Nephron (organoid): ENCODE results near the gene NRP1.

Experiments used
- H3K27ac Mint-ChIP-seq, 3 experiments: 2 replicates each; pipeline ENCODE4 v1.8.0; 2020; ENCODE audit warnings: mixed read lengths in 3 of 3, mild to moderate bottlenecking in 2 of 3, moderate library complexity in 1 of 3
- H3K27me3 Mint-ChIP-seq: 2 replicates; pipeline ENCODE4 v1.8.0; 2021; ENCODE audit warnings: low read depth, mild to moderate bottlenecking, moderate library complexity, mixed read lengths
- H3K36me3 Mint-ChIP-seq: 2 replicates; pipeline ENCODE4 v1.8.0; 2020; ENCODE audit warnings: low read depth, mixed read lengths
- H3K4me1 Mint-ChIP-seq: 2 replicates; pipeline ENCODE4 v1.8.0; 2020; ENCODE audit warnings: mixed read lengths
- H3K4me3 Mint-ChIP-seq, 3 experiments: 2 replicates each; pipeline ENCODE4 v1.8.0; 2020; ENCODE audit warnings: mild to moderate bottlenecking in 3 of 3, mixed read lengths in 3 of 3, moderate library complexity in 2 of 3
- H3K9me3 Mint-ChIP-seq: 2 replicates; pipeline ENCODE4 v1.8.0; 2020; ENCODE audit warnings: mixed read lengths
- CTCF ChIP-seq, 3 experiments: fragments of 200-600 bp; sonication (generic); IDR thresholded peaks; one replicate each; pipeline ENCODE4 v1.5.0; 2021; ENCODE audit warnings: antibody characterized with exemption in 3 of 3; ENCODE audit not compliant: unreplicated experiment in 3 of 3

The NRP1 gene

GRCh38 chr10:33365871-33366411 lies 31.5 kb upstream of the NRP1 start:
- H3K27ac Mint-ChIP-seq: no peak overlapping the region
- peaks cover 3% of the 10 kb centered on the region for H3K27me3 Mint-ChIP-seq
- TF ChIP-seq CTCF (IDR thresholded peaks at IDR 0.05; ENCODE audit: unreplicated experiment in 3 of 3): no peak
- H3K4me1 Mint-ChIP-seq: no peaks in the 10 kb centered on the region
- H3K36me3 Mint-ChIP-seq: no peaks in the 10 kb centered on the region
- peaks cover 13% of the 10 kb centered on the region for H3K9me3 Mint-ChIP-seq
- no peak overlapping the region for H3K4me3 Mint-ChIP-seq

GRCh38 chr10:33365301-33365700 lies 30.8 kb upstream of the NRP1 start:
- no peaks in the 10 kb centered on the region for H3K4me1 Mint-ChIP-seq
- no peak overlapping the region for H3K4me3 Mint-ChIP-seq
- peaks cover 13% of the 10 kb centered on the region for H3K9me3 Mint-ChIP-seq
- no peak overlapping the region for H3K27ac Mint-ChIP-seq
- TF ChIP-seq CTCF (IDR thresholded peaks at IDR 0.05; ENCODE audit: unreplicated experiment in 3 of 3): no peak
- H3K36me3 Mint-ChIP-seq: no peaks in the 10 kb centered on the region
- H3K27me3 Mint-ChIP-seq: peaks cover 3% of the 10 kb centered on the region

GRCh38 chr10:33363106-33363505 lies 28.6 kb upstream of the NRP1 start:
- no peak for TF ChIP-seq CTCF (IDR thresholded peaks at IDR 0.05; ENCODE audit: unreplicated experiment in 3 of 3)
- H3K9me3 Mint-ChIP-seq: peaks cover 8% of the 10 kb centered on the region

GRCh38 chr10:33358016-33358415 lies 23.5 kb upstream of the NRP1 start:
- no peaks in the 10 kb centered on the region for H3K36me3 Mint-ChIP-seq
- TF ChIP-seq CTCF (IDR thresholded peaks at IDR 0.05; ENCODE audit: unreplicated experiment in 3 of 3): no peak
- peaks cover 3% of the 10 kb centered on the region for H3K27me3 Mint-ChIP-seq
- no peak overlapping the region for H3K4me3 Mint-ChIP-seq
- no peaks in the 10 kb centered on the region for H3K9me3 Mint-ChIP-seq
- H3K27ac Mint-ChIP-seq: no peak overlapping the region
- H3K4me1 Mint-ChIP-seq: no peaks in the 10 kb centered on the region

More at GRCh38 chr10:33363106-33363505, 28.6 kb upstream of the NRP1 start:
- Mint-ChIP-seq H3K27me3 (peaks cover 3% of the 10 kb centered on the region), H3K36me3 (no peaks in the 10 kb centered on the region), H3K4me1 (no peaks in the 10 kb centered on the region), H3K27ac (no peak overlapping the region), H3K4me3 (no peak overlapping the region)

GRCh38 chr10:33355274-33355673 lies 20.8 kb upstream of the NRP1 start:
- H3K36me3 Mint-ChIP-seq: no peaks in the 10 kb centered on the region
- H3K4me1 Mint-ChIP-seq: no peaks in the 10 kb centered on the region
- no peaks in the 10 kb centered on the region for H3K27me3 Mint-ChIP-seq
- no peak overlapping the region for H3K27ac Mint-ChIP-seq
- TF ChIP-seq CTCF (IDR thresholded peaks at IDR 0.05; ENCODE audit: unreplicated experiment in 3 of 3): no peak
- H3K4me3 Mint-ChIP-seq: no peak overlapping the region
- H3K9me3 Mint-ChIP-seq: peaks cover 7% of the 10 kb centered on the region

GRCh38 chr10:33353853-33354252 lies 19.4 kb upstream of the NRP1 start:
- no peaks in the 10 kb centered on the region for H3K36me3 Mint-ChIP-seq
- H3K4me3 Mint-ChIP-seq: no peak overlapping the region
- no peak for TF ChIP-seq CTCF (IDR thresholded peaks at IDR 0.05; ENCODE audit: unreplicated experiment in 3 of 3)
- no peak overlapping the region for H3K27ac Mint-ChIP-seq
- no peaks in the 10 kb centered on the region for H3K27me3 Mint-ChIP-seq
- no peaks in the 10 kb centered on the region for H3K4me1 Mint-ChIP-seq
- peaks cover 7% of the 10 kb centered on the region for H3K9me3 Mint-ChIP-seq
